GM12891 (cell line): Measurements from ENCODE around the gene MSI2.

Source experiments
- POLR2A ChIP-seq: IDR thresholded peaks from 2 replicates; pipeline ENCODE4 v1.6.1; 2011; ENCODE audit warnings: low read depth, low read length, control low read depth
- POLR2AphosphoS5 ChIP-seq: IDR thresholded peaks from 2 replicates; pipeline ENCODE4 v1.6.1; 2011; ENCODE audit warnings: low read depth, low read length, control low read depth

DNA sequence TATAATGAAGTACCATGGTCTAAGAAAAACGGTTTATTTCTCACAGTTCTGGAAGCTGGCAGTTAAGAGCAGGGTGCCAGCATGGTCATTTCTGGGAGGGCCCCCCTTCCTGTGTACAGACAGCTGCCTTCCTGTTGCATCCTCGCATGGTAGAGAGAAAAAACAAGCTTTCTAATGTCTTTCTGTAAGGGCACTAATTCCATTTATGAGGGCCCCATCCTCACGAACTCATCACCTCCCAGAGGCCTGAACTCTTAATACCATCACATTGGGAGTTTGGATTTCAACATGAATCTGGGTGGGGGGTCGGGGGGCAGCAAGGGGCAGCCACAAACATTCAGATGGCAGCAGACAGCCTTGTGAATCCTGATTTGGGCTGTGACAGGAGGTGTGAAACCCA is 339.1 kb downstream of the MSI2 start:
- no peak for TF ChIP-seq POLR2A
- no peak for TF ChIP-seq POLR2AphosphoS5
